OCI-LY7 (cell line): ENCODE measurements around the gene GTPBP6. TPM values are rescaled to one million over a fixed set of nuclear protein-coding genes. Genes with fewer than 3 reads are reported as not detected.
"Not testable (repeated sequence)": the region's sequence is repeated elsewhere in the genome, so short reads cannot be mapped to it uniquely, and the experiment has no call there.

Experiments used
- BruUV-seq: library from RNA; stranded (reverse); fragments of 400-500 nt; replicated peaks from 2 replicates; lab custom pipeline; 2021; lab: Mats Ljungman, UMichigan
- CTCF ChIA-PET: fragments of 300-600 bp; sonication (Branson Sonifier 250); formaldehyde crosslinking; loops from one replicate; lab custom pipeline; 2022; ENCODE audit warnings: antibody characterized with exemption; ENCODE audit not compliant: unreplicated experiment; lab: Charles Lee
- POLR2A ChIA-PET: fragments of 300-600 bp; sonication (Branson Sonifier 250); formaldehyde crosslinking; loops from one replicate; lab custom pipeline; 2022; ENCODE audit warnings: antibody characterized with exemption; lab: Charles Lee
- DNase-seq: peaks from one replicate; pipeline ENCODE4 v3.0.0-alpha.2; 2015; ENCODE audit warnings: low spot score
- H2AFZ ChIP-seq: fragments of 200-600 bp; sonication (generic), shearing (Covaris generic); 2 replicates; pipeline ENCODE4 v1.6.1; 2014; ENCODE audit warnings: mild to moderate bottlenecking, antibody characterized with exemption, low read length, moderate library complexity
- H3K27ac ChIP-seq: fragments of 200-600 bp; sonication (generic); 2 replicates; pipeline ENCODE4 v1.5.1; 2014; ENCODE audit warnings: mixed run types, low read depth, mild to moderate bottlenecking, moderate library complexity, low read length, inconsistent platforms; ENCODE audit not compliant: poor library complexity, severe bottlenecking
- H3K36me3 ChIP-seq: fragments of 200-600 bp; sonication (generic); 2 replicates; pipeline ENCODE4 v1.6.1; 2014; ENCODE audit warnings: mild to moderate bottlenecking, antibody characterized with exemption, low read length, moderate library complexity, mixed read lengths; ENCODE audit not compliant: insufficient read depth
- H3K4me1 ChIP-seq: fragments of 200-600 bp; sonication (generic); 2 replicates; pipeline ENCODE4 v1.5.1; 2014; ENCODE audit warnings: mild to moderate bottlenecking, low read length; ENCODE audit not compliant: insufficient read depth, poor library complexity, severe bottlenecking
- H3K4me2 ChIP-seq: fragments of 200-600 bp; sonication (generic); 2 replicates; pipeline ENCODE4 v1.6.1; 2014; ENCODE audit warnings: mild to moderate bottlenecking, low read length
- H3K4me3 ChIP-seq: fragments of 200-600 bp; sonication (generic); 2 replicates; pipeline ENCODE4 v1.5.1; 2014; ENCODE audit warnings: mild to moderate bottlenecking, low read depth, low read length; ENCODE audit not compliant: poor library complexity, severe bottlenecking
- H3K79me2 ChIP-seq: fragments of 200-600 bp; sonication (generic); 2 replicates; pipeline ENCODE4 v1.6.1; 2016; ENCODE audit warnings: low read depth, mild to moderate bottlenecking, low read length, moderate library complexity, mixed read lengths; ENCODE audit not compliant: insufficient read depth
- H3K9me2 ChIP-seq: fragments of 200-600 bp; sonication (generic); 2 replicates; pipeline ENCODE4 v1.6.1; 2016; ENCODE audit warnings: mild to moderate bottlenecking, low read length, mixed read lengths; ENCODE audit not compliant: insufficient read depth
- H3K9me3 ChIP-seq: fragments of 200-600 bp; sonication (generic); 2 replicates; pipeline ENCODE4 v1.6.1; 2014; ENCODE audit warnings: mild to moderate bottlenecking, mixed run types, low read length, mixed read lengths
- H4K20me1 ChIP-seq: fragments of 200-600 bp; sonication (generic); 2 replicates; pipeline ENCODE4 v1.6.1; 2014; ENCODE audit warnings: mild to moderate bottlenecking, antibody characterized with exemption, low read length, moderate library complexity, mixed read lengths; ENCODE audit not compliant: insufficient read depth
- CTCF ChIP-seq: fragments of 200-600 bp; sonication (generic); conservative IDR thresholded peaks from 2 replicates; pipeline ENCODE4 v1.5.1; 2014; ENCODE audit warnings: mild to moderate bottlenecking, antibody characterized with exemption, low read length, moderate library complexity, mixed read lengths
- EZH2phosphoT487 ChIP-seq: fragments of 200-600 bp; sonication (generic); IDR thresholded peaks from 2 replicates; pipeline ENCODE4 v1.6.1; 2018; ENCODE audit warnings: low read depth, borderline replicate concordance, mild to moderate bottlenecking, mixed run types, antibody characterized with exemption, low read length, moderate library complexity, mixed read lengths
- intact Hi-C: fragments of 100-400 bp; cut with micrococcal nuclease; formaldehyde crosslinking; loops from one replicate; pipeline ENCODE4 v1.10.0; 2022; ENCODE audit not compliant: unreplicated experiment
- total RNA-seq, 2 experiments: library from RNA; depleted of rRNA in 1 of 2; stranded (reverse); fragments of >200 nt in 1 of 2; shearing (Covaris generic) in 1 of 2; gene quantifications; 2 replicates each; pipeline ENCODE4 v1.2.3, GENCODE V29; 2014 to 2022

GTPBP6 gene
- total RNA-seq, 2 experiments from 2014 or later = 36.3 to 53.6 TPM

GRCh38 chrX:257681-258289 lies 60.8 kb downstream of the GTPBP6 start:
- Histone ChIP-seq H2AFZ (no peak overlapping the region), H4K20me1 (no peaks in the 10 kb centered on the region), H3K79me2 (no peaks in the 10 kb centered on the region), H3K36me3 (no peaks in the 10 kb centered on the region), H3K4me1 (no peaks in the 10 kb centered on the region), H3K4me3 (no peak overlapping the region), H3K27ac (no peak overlapping the region), H3K9me3 (no peaks in the 10 kb centered on the region), H3K4me2 (no peak overlapping the region), H3K9me2 (no peaks in the 10 kb centered on the region)
- intact Hi-C loops = no loop called here
- ChIA-PET CTCF (no interaction called here), POLR2A (no interaction called here)
- no peak for TF ChIP-seq EZH2phosphoT487
- TF ChIP-seq CTCF = no peak
- no TSS peak for BruUV-seq
- no peak for DNase-seq

DNA sequence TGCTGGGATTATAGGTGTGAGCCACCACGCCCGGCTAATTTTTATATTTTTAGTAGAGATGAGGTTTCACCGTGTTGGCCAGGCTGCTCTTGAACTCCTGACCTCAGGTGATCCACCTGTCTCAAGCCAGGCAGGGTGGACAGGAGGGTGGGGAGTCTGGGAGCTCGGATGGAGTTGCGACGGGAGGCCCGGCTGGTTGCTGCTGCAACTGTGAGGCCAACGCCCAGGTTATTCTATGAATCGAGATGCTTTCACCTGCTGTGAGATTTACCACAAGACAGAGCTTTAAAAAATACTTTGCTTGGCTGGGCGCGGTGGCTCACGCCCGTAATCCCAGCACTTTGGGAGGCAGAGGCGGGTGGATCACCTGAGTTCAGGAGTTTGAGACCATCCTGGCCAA lies 61.5 kb downstream of the GTPBP6 start:
- H3K27ac ChIP-seq, CTCF ChIA-PET, H3K79me2 ChIP-seq, H2AFZ ChIP-seq, H3K9me2 ChIP-seq, H4K20me1 ChIP-seq, H3K4me2 ChIP-seq, H3K9me3 ChIP-seq, H3K4me3 ChIP-seq, BruUV-seq, DNase-seq, POLR2A ChIA-PET, H3K4me1 ChIP-seq, H3K36me3 ChIP-seq, intact Hi-C loops: not testable (repeated sequence)

DNA sequence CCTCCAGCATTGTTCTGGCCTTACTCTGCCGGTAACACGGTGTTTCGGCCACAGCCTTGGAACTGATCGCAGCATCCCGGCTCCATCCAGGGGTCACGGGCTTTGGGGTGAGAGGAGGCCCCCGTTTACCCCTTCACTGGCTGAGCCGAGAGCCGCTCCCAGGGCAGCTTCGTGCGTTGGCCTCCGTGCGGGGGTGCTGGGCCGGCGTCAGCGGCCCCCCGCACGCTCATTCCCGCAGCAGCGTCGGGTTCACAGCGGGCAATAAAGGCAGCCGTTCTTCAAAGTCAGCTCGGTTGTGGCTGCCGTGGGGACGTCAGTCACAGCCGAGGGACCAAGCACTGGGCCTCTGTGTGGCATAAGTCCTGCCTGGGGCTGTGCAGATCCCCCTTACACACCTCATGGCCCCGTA lies 62.7 kb downstream of the GTPBP6 start:
- intact Hi-C loops = no loop called here
- no peak overlapping the region for H2AFZ ChIP-seq
- no TSS peak for BruUV-seq

More for the DNA sequence above, 62.7 kb downstream of the GTPBP6 start:
- no peak overlapping the region for H3K4me2 ChIP-seq
- no peak overlapping the region for H3K27ac ChIP-seq
- no peaks in the 10 kb centered on the region for H3K79me2 ChIP-seq
- H3K36me3 ChIP-seq = no peaks in the 10 kb centered on the region
- TF ChIP-seq CTCF (no peak), EZH2phosphoT487 (no peak)
- no peaks in the 10 kb centered on the region for H4K20me1 ChIP-seq
- CTCF ChIA-PET = no interaction called here
- no peak for DNase-seq
- no peaks in the 10 kb centered on the region for H3K9me3 ChIP-seq
- no peak overlapping the region for H3K4me3 ChIP-seq
- POLR2A ChIA-PET = no interaction called here
- H3K9me2 ChIP-seq = no peaks in the 10 kb centered on the region
- H3K4me1 ChIP-seq = peaks cover 13% of the 10 kb centered on the region

Other genes with a start within 250 kb of the GTPBP6 start
- 60.1 and 86.0 TPM in 2 replicates for gene PLCXD1, start 37.4 kb downstream of the GTPBP6 start, total RNA-seq (2014; rRNA removed; shearing (Covaris generic))
- gene PLCXD1, start 37.4 kb downstream of the GTPBP6 start, total RNA-seq (2022) = 125 and 133 TPM in 2 replicates
- 311 and 342 TPM in 2 replicates for gene PPP2R3B, start 68.1 kb upstream of the GTPBP6 start, total RNA-seq (2014; rRNA removed; shearing (Covaris generic))
- gene PPP2R3B, start 68.1 kb upstream of the GTPBP6 start, total RNA-seq (2022) = 270 and 301 TPM in 2 replicates